SK-N-SH (cell line): ENCODE measurements around the gene GJB3. TPM values are rescaled to one million over a fixed set of nuclear protein-coding genes. Genes with fewer than 3 reads are reported as not detected.

Experiments
- CTCF ChIA-PET: fragments of 300-600, 350-600 bp; formaldehyde crosslinking; extraction: SDS; loops from one replicate; lab custom pipeline; 2021; lab: Yijun Ruan, JAX
- POLR2A ChIA-PET: fragments of 350-600 bp; sonication (Branson Sonifier 250); formaldehyde crosslinking; extraction: SDS; loops from one replicate; lab custom pipeline; 2020; ENCODE audit warnings: antibody characterized with exemption, inconsistent platforms; lab: Yijun Ruan, JAX
- DNase-seq: peaks from one replicate; pipeline ENCODE4 v3.0.0; 2012
- H2AFZ ChIP-seq: fragments of 200-600 bp; sonication (generic); 2 replicates; pipeline ENCODE4 v1.8.1; 2016; ENCODE audit warnings: antibody characterized with exemption, mild to moderate bottlenecking, low read depth
- H3F3A ChIP-seq: fragments of 200-600 bp; sonication (generic); replicated peaks from 2 replicates; pipeline ENCODE3; 2016; ENCODE audit warnings: antibody characterized with exemption, mild to moderate bottlenecking; ENCODE audit not compliant: insufficient read depth
- H3K27ac ChIP-seq, 2 experiments: fragments of 200-500 bp in 1 of 2; fragments of 200-600 bp in 1 of 2; sonication (Bioruptor generic) in 1 of 2; sonication (generic), shearing (Covaris generic) in 1 of 2; 2 replicates each; pipeline versions ENCODE4 v1.5.1 to v1.6.1; 2014 to 2016; ENCODE audit warnings: low read depth in 2 of 2, inconsistent platforms in 1 of 2, low read length in 1 of 2, mild to moderate bottlenecking in 1 of 2, mixed read lengths in 1 of 2
- H3K27me3 ChIP-seq: fragments of 200-600 bp; sonication (generic), shearing (Covaris generic); 2 replicates; pipeline ENCODE4 v1.6.1; 2016; ENCODE audit warnings: mixed run types; ENCODE audit not compliant: insufficient read depth
- H3K36me3 ChIP-seq, 2 experiments: fragments of 200-500 bp in 1 of 2; fragments of 200-600 bp in 1 of 2; sonication (Bioruptor generic) in 1 of 2; sonication (generic) in 1 of 2; replicated peaks in 1 of 2; 2 replicates each; pipeline versions ENCODE3 to v1.5.1; 2014 to 2016; ENCODE audit warnings: low read length in 1 of 2, mild to moderate bottlenecking in 1 of 2; ENCODE audit not compliant: insufficient read depth in 2 of 2, control insufficient read depth in 1 of 2
- H3K4me1 ChIP-seq, 2 experiments: fragments of 200-500 bp in 1 of 2; fragments of 200-600 bp in 1 of 2; sonication (Bioruptor generic) in 1 of 2; sonication (generic), shearing (Covaris generic) in 1 of 2; 2 replicates each; pipeline versions ENCODE4 v1.5.1 to v1.6.1; 2014 to 2016; ENCODE audit warnings: low read depth in 1 of 2, low read length in 1 of 2, mixed run types in 1 of 2; ENCODE audit not compliant: insufficient read depth in 2 of 2, control insufficient read depth in 1 of 2
- H3K4me2 ChIP-seq: fragments of 200-600 bp; sonication (generic), shearing (Covaris generic); 2 replicates; pipeline ENCODE4 v1.6.1; 2017; ENCODE audit warnings: mixed run types
- H3K4me3 ChIP-seq, 2 experiments: fragments of 200-500 bp in 1 of 2; fragments of 200-600 bp in 1 of 2; sonication (Bioruptor generic) in 1 of 2; sonication (generic), shearing (Covaris generic) in 1 of 2; 2 replicates each; pipeline versions ENCODE4 v1.5.1 to v1.8.1; 2014 to 2016; ENCODE audit warnings: low read depth in 2 of 2, inconsistent platforms in 1 of 2, low read length in 1 of 2, mild to moderate bottlenecking in 1 of 2, mixed read lengths in 1 of 2, moderate library complexity in 1 of 2
- H3K79me2 ChIP-seq: fragments of 200-600 bp; sonication (generic); 2 replicates; pipeline ENCODE4 v1.8.1; 2017; ENCODE audit warnings: mild to moderate bottlenecking; ENCODE audit not compliant: insufficient read depth
- H3K9ac ChIP-seq: fragments of 200-600 bp; sonication (generic); 2 replicates; pipeline ENCODE4 v1.6.1; 2017; ENCODE audit warnings: mixed run types
- H3K9me2 ChIP-seq: fragments of 200-600 bp; sonication (generic); 2 replicates; pipeline ENCODE4 v1.6.1; 2017; ENCODE audit warnings: mixed run types
- H3K9me3 ChIP-seq: fragments of 200-600 bp; sonication (generic); 2 replicates; pipeline ENCODE4 v1.6.1; 2017; ENCODE audit warnings: mixed run types, mild to moderate bottlenecking, moderate library complexity
- H4K20me1 ChIP-seq: fragments of 200-600 bp; sonication (generic); 2 replicates; pipeline ENCODE4 v1.6.1; 2017; ENCODE audit warnings: mild to moderate bottlenecking, mixed run types; ENCODE audit not compliant: insufficient read depth
- CTCF ChIP-seq: fragments of 200-600 bp; sonication (generic); IDR thresholded peaks from 2 replicates; pipeline ENCODE4 v1.6.1; 2017; ENCODE audit warnings: antibody characterized with exemption, mild to moderate bottlenecking, moderate library complexity
- ELF1 ChIP-seq: IDR thresholded peaks from 2 replicates; pipeline ENCODE4 v1.4.0; 2012
- EZH2phosphoT487 ChIP-seq: fragments of 200-600 bp; sonication (generic); IDR thresholded peaks from 2 replicates; pipeline ENCODE4 v1.6.1; 2017; ENCODE audit warnings: low read depth, mixed run types, mild to moderate bottlenecking, antibody characterized with exemption, moderate library complexity, borderline replicate concordance
- FOSL2 ChIP-seq: IDR thresholded peaks from 2 replicates; pipeline ENCODE4 v1.4.0; 2012; ENCODE audit warnings: low read depth, mild to moderate bottlenecking, moderate library complexity, borderline replicate concordance
- FOXJ3 ChIP-seq: sonication (generic); formaldehyde crosslinking; IDR thresholded peaks from 2 replicates; pipeline ENCODE4 v1.5.1; 2020; ENCODE audit warnings: mild to moderate bottlenecking, missing genetic modification reagents
- NRF1 ChIP-seq: IDR thresholded peaks from 2 replicates; pipeline ENCODE4 v1.6.1; 2012; ENCODE audit warnings: low read depth, mild to moderate bottlenecking, low read length
- PBX3 ChIP-seq: IDR thresholded peaks from 2 replicates; pipeline ENCODE4; 2012
- RCOR1 ChIP-seq: fragments of 150-350 bp; IDR thresholded peaks from 2 replicates; pipeline ENCODE4 v1.6.1; 2017; ENCODE audit warnings: antibody characterized with exemption, low read length
- SIN3A ChIP-seq: IDR thresholded peaks from 2 replicates; pipeline ENCODE4 v1.6.1; 2012; ENCODE audit warnings: low read depth, mild to moderate bottlenecking, low read length, moderate library complexity, borderline replicate concordance
- TEAD4 ChIP-seq: IDR thresholded peaks from 2 replicates; pipeline ENCODE4 v1.4.0; 2012; ENCODE audit warnings: mild to moderate bottlenecking, borderline replicate concordance; ENCODE audit not compliant: insufficient read depth
- ZBTB33 ChIP-seq: IDR thresholded peaks from 2 replicates; pipeline ENCODE4 v1.4.0; 2012; ENCODE audit warnings: low read depth, borderline replicate concordance
- WGBS: methylation state at CpG from one replicate; pipeline ENCODE4 v1.1.6; 2017; ENCODE audit warnings: low lambda C conversion rate; 5-methylcytosine and 5-hydroxymethylcytosine counted together
- polyA plus RNA-seq, 3 experiments: library from polyadenylated mRNA; depleted of rRNA; stranded (reverse); fragments of >200 nt; gene quantifications; 2 replicates each; pipeline ENCODE4 v1.2.3, GENCODE V29; 2012

Gene GJB3
- polyA plus RNA-seq, 1 of the 3 experiments (the other 2 are of a cell fraction) = not detected

- POLR2A ChIA-PET = no interaction called here
- H3K4me3 ChIP-seq = no peak overlapping the region
- H3K4me1 ChIP-seq = peaks cover 0 to 3% of the 10 kb centered on the region in 2 experiments; a peak in 1 of 4 replicates
- H3K27me3 ChIP-seq = no peaks in the 10 kb centered on the region
- WGBS = 74% methylated on average over 4 of the region's 4 CpGs
- no peaks in the 10 kb centered on the region for H3K36me3 ChIP-seq
- H3K79me2 ChIP-seq = no peaks in the 10 kb centered on the region
- no peaks in the 10 kb centered on the region for H3F3A ChIP-seq
- no peak overlapping the region for H3K9ac ChIP-seq
- no peak for DNase-seq
- no peak overlapping the region for H3K4me2 ChIP-seq
- CTCF ChIA-PET = interaction anchor here (1.3 to 1.4 kb wide), 3 partner anchors 149 to 1113 kb away, joined by 3 to 8 read pairs (median 5); no protein-coding TSS in a partner anchor
- no peak overlapping the region for H2AFZ ChIP-seq
- TF ChIP-seq ELF1 (no peak), ZBTB33 (no peak), CTCF (no peak), SIN3A (no peak), EZH2phosphoT487 (no peak), FOXJ3 (CRISPR knock-in tag) (no peak), RCOR1 (no peak), PBX3 (no peak), FOSL2 (no peak), NRF1 (no peak), TEAD4 (no peak)
- no peaks in the 10 kb centered on the region for H3K9me3 ChIP-seq
- H3K27ac ChIP-seq = no peak overlapping the region
- no peaks in the 10 kb centered on the region for H4K20me1 ChIP-seq
- H3K9me2 ChIP-seq = no peaks in the 10 kb centered on the region
Measured at GRCh38 chr1:34746101-34746500, 34.9 kb upstream of the GJB3 start.
